Measurements from ENCODE around the gene LAMP1.

GRCh38 chr13:113345486-113345885, 48.4 kb downstream of the LAMP1 start:
- no peak for TF ChIP-seq CTCF (conservative IDR thresholded peaks at IDR 0.05 in 1 of 2, IDR thresholded peaks at IDR 0.05 in 1 of 2; ENCODE audit: low read depth in 1 of 2, low read length in 2 of 2)
- no peak for TF ChIP-seq EZH2 (IDR thresholded peaks at IDR 0.05; ENCODE audit: low read length, missing control alignments)

All from fibroblast of lung (primary cell).